Tibial nerve (tissue), 4 donors: Measurements from ENCODE around the gene JADE1. TPM values are rescaled to one million over a fixed set of nuclear protein-coding genes. Genes with fewer than 3 reads are reported as not detected.
A peak's percentile ranks its signal among the peaks of the same experiment; 100 is the strongest.

Experiments
- DNase-seq, 2 donors: peaks; one replicate each; pipeline ENCODE4 v3.0.0-alpha.2; 2019; ENCODE audit warnings: low spot score in 2 of 2
- H3K27ac ChIP-seq, 4 donors: fragments of 200-600 bp; sonication (generic) in 3 of 4; one replicate each; pipeline ENCODE4 v1.5.1; 2017 to 2019; ENCODE audit warnings: mild to moderate bottlenecking in 1 of 4
- H3K27me3 ChIP-seq, 2 donors: fragments of 200-600 bp; sonication (generic) in 1 of 2; one replicate each; pipeline versions ENCODE4 v1.5.1 to v1.6.0; 2017 to 2019
- H3K36me3 ChIP-seq, 3 donors: fragments of 200-600 bp; sonication (generic); one replicate each; pipeline ENCODE4 v1.5.1; 2018 to 2019
- H3K4me1 ChIP-seq, 4 donors: fragments of 200-600 bp; sonication (generic) in 3 of 4; one replicate each; pipeline ENCODE4 v1.5.1; 2017 to 2019
- H3K4me3 ChIP-seq, 4 donors: fragments of 200-600 bp; sonication (generic) in 3 of 4; one replicate each; pipeline ENCODE4 v1.5.1; 2017 to 2019; ENCODE audit warnings: mild to moderate bottlenecking in 1 of 4, moderate library complexity in 1 of 4
- H3K9me3 ChIP-seq, 4 donors: fragments of 200-600 bp; sonication (generic) in 3 of 4; one replicate each; pipeline ENCODE4 v1.5.1; 2017 to 2019
- EP300 ChIP-seq, 2 donors: sonication (generic); formaldehyde crosslinking; IDR thresholded peaks; one replicate each; pipeline ENCODE4 v1.6.1; 2017; ENCODE audit warnings: antibody characterized with exemption in 2 of 2, mild to moderate bottlenecking in 1 of 2
- POLR2A ChIP-seq, 2 donors: fragments of 450-650 bp; IDR thresholded peaks; one replicate each; pipeline ENCODE4 v1.6.1; 2017; ENCODE audit warnings: antibody characterized with exemption in 2 of 2, mild to moderate bottlenecking in 2 of 2, moderate library complexity in 2 of 2
- WGBS, 2 donors: methylation state at CpG; one replicate each; pipeline ENCODE4 v1.1.5; 2018; 5-methylcytosine and 5-hydroxymethylcytosine counted together
- total RNA-seq, 4 donors: library from RNA; depleted of rRNA; stranded (reverse); fragments of >200 nt; gene quantifications; one replicate each; pipeline ENCODE4 v1.1.0, GENCODE V29; 2016
- TF ChIP-seq, protein P1 (sequence below), 5 experiments: fragments of 200-600 bp in 3 of 5; fragments of 450-650 bp in 2 of 5; sonication (generic) in 3 of 5; IDR thresholded peaks; one replicate each; pipeline ENCODE4 v1.5.1; 2016 to 2019; ENCODE audit warnings: antibody characterized with exemption in 5 of 5, mild to moderate bottlenecking in 3 of 5, moderate library complexity in 2 of 5

The JADE1 gene
- total RNA-seq, 4 donors from 2014 or later = 55.7 to 68.7 (median 65.8) TPM

GRCh38 chr4:128775477-128775876 is 34.0 kb upstream of the JADE1 start:
- Histone ChIP-seq H3K36me3 (no peaks in the 10 kb centered on the region), H3K4me3 (no peak overlapping the region), H3K9me3 (no peaks in the 10 kb centered on the region), H3K4me1 (no peaks in the 10 kb centered on the region), H3K27me3 (no peaks in the 10 kb centered on the region), H3K27ac (no peak overlapping the region)
- no peak for DNase-seq
- 95 to 97% methylated on average over 2 of the region's 2 CpGs for WGBS, 2 donors
- TF ChIP-seq, protein P1, sequence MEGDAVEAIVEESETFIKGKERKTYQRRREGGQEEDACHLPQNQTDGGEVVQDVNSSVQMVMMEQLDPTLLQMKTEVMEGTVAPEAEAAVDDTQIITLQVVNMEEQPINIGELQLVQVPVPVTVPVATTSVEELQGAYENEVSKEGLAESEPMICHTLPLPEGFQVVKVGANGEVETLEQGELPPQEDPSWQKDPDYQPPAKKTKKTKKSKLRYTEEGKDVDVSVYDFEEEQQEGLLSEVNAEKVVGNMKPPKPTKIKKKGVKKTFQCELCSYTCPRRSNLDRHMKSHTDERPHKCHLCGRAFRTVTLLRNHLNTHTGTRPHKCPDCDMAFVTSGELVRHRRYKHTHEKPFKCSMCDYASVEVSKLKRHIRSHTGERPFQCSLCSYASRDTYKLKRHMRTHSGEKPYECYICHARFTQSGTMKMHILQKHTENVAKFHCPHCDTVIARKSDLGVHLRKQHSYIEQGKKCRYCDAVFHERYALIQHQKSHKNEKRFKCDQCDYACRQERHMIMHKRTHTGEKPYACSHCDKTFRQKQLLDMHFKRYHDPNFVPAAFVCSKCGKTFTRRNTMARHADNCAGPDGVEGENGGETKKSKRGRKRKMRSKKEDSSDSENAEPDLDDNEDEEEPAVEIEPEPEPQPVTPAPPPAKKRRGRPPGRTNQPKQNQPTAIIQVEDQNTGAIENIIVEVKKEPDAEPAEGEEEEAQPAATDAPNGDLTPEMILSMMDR (IDR thresholded peaks at IDR 0.05) = no peak
- TF ChIP-seq POLR2A (IDR thresholded peaks at IDR 0.05) (no peak), EP300 (IDR thresholded peaks at IDR 0.05) (no peak)

GRCh38 chr4:128775916-128776315 is 33.6 kb upstream of the JADE1 start:
- Histone ChIP-seq H3K4me3 (no peak overlapping the region), H3K36me3 (no peaks in the 10 kb centered on the region), H3K27ac (no peak overlapping the region), H3K9me3 (no peaks in the 10 kb centered on the region), H3K4me1 (no peaks in the 10 kb centered on the region), H3K27me3 (no peaks in the 10 kb centered on the region)
- TF ChIP-seq EP300 (IDR thresholded peaks at IDR 0.05) = no peak
- no peak for TF ChIP-seq POLR2A (IDR thresholded peaks at IDR 0.05)
- TF ChIP-seq, protein P1 (IDR thresholded peaks at IDR 0.05) = no peak
- no peak for DNase-seq
- 81 to 83% methylated on average over 3 of the region's 3 CpGs for WGBS, 2 donors

GRCh38 chr4:128776794-128777216 is 32.7 kb upstream of the JADE1 start:
- Histone ChIP-seq H3K9me3 (no peaks in the 10 kb centered on the region), H3K27me3 (no peaks in the 10 kb centered on the region), H3K4me3 (no peak overlapping the region), H3K36me3 (no peaks in the 10 kb centered on the region), H3K4me1 (no peaks in the 10 kb centered on the region), H3K27ac (no peak overlapping the region)
- WGBS, 2 donors = 62 to 69% methylated on average over 3 of the region's 3 CpGs
- TF ChIP-seq POLR2A (IDR thresholded peaks at IDR 0.05) (no peak), EP300 (IDR thresholded peaks at IDR 0.05) (no peak)
- TF ChIP-seq, protein P1 (IDR thresholded peaks at IDR 0.05) = no peak
- DNase-seq = no peak

DNA sequence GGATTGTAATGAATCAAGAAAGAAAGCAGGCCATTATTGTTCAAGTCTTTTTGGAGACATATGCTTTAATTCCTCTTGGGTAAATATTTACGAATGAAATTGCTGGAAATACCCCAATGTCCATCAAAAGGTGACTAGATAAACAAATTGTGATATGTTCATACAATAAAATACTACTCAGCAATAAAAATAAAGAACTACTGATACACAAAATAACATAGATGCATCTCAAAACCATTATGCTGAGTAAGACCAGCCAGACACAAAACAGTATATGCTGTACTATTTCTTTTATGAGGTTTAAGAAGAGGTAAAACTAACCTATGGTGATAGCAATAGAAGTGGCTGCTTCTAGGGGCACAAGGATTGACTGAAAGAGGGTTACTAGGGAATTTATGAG is 28.8 kb upstream of the JADE1 start:
- H3K4me3 ChIP-seq = no peak overlapping the region
- TF ChIP-seq, protein P1 (IDR thresholded peaks at IDR 0.05) = no peak
- no peak for TF ChIP-seq POLR2A (IDR thresholded peaks at IDR 0.05)
- no peak for TF ChIP-seq EP300 (IDR thresholded peaks at IDR 0.05)
- H3K27me3 ChIP-seq = no peaks in the 10 kb centered on the region
- H3K4me1 ChIP-seq = no peaks in the 10 kb centered on the region
- no peaks in the 10 kb centered on the region for H3K36me3 ChIP-seq
- no peaks in the 10 kb centered on the region for H3K9me3 ChIP-seq
- no peak for DNase-seq
- WGBS, 2 donors = 78 to 87% methylated on average over 1 of the region's 1 CpG
- H3K27ac ChIP-seq = no peak overlapping the region

- TF ChIP-seq, protein P1 (IDR thresholded peaks at IDR 0.05) = peak in 4 of 5 experiments; percentile 14 to 37 (median 22)
- no peak for TF ChIP-seq POLR2A (IDR thresholded peaks at IDR 0.05)
- TF ChIP-seq EP300 (IDR thresholded peaks at IDR 0.05) = no peak
- Histone ChIP-seq H3K4me3 (no peak overlapping the region), H3K4me1 (no peaks in the 10 kb centered on the region), H3K27ac (peak overlapping the region in 2 of 4 donors; percentile 50 to 67), H3K36me3 (no peaks in the 10 kb centered on the region), H3K9me3 (no peaks in the 10 kb centered on the region), H3K27me3 (no peaks in the 10 kb centered on the region)
- peak in 1 of 2 donors; percentile 42 for DNase-seq
- 79 to 84% methylated on average over 3 of the region's 3 CpGs for WGBS, 2 donors
These were observed 27.3 kb upstream of the JADE1 start for GRCh38 chr4:128782076-128782715.
